GM19023 (cell line): ENCODE measurements around the gene RAD21L1.
"Not testable (repeated sequence)": the region's sequence is repeated elsewhere in the genome, so short reads cannot be mapped to it uniquely, and the experiment has no call there.

Experiments
- ATAC-seq: cut with Tn5 transposase; IDR thresholded peaks from one replicate; pipeline ENCODE4 v1.9.1; 2021; ENCODE audit warnings: mild to moderate bottlenecking, moderate library complexity; ENCODE audit not compliant: unreplicated experiment

RAD21L1 gene

DNA sequence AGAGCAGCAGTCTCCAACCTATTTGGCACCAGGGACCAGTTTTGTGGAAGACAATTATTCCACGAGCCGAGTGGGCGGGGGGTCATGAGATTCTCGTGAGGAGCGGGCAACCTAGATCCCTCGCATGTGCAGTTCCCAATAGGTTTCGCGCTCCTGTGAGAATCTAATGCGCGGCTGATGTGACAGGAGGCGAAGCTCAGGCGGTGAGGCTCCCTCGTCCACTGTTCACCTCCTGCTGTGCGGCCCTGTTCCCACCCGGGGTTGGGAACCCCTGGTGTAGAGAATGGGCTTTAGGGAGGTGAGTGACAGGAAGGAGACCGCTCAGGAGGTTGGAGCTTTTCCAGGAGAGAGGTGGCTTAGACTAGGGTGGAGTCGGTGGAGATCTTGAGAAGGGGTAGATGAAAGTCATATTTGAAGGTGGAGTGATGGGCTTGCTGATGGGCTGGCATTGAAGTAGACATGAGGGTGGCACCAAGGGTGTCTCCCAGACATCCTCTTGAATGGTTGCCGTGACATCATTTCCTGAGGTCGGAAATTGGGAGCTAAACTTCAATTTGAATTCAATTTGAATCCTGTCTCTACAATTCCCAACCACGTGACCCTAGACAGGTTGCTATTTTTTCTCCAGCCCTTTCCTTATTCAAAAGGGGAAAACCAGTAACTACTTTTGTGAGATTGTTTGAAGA is 1.5 kb upstream of the RAD21L1 start:
- no peak for ATAC-seq

- no peak for ATAC-seq
Observed at GRCh38 chr20:1225263-1225782, 521 bp upstream of the RAD21L1 start.

DNA sequence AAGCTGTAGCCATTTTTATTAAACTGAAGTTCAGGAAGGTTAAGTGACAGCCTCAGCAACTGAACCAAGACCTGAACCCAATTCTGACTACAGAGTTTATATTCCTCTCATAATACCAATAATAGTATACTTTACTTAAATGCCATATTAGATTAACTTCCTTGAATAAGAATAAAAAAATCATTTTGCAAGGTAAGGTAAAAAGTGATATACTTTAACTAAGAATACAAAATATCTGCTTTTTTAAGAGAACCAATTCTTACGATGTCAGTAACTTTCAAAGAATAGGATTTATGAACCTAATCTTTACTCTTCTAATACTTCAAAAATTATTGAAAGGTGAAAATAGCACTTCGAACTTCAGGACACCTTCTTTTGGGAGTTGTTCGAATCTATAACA is 3.7 kb downstream of the RAD21L1 start:
- ATAC-seq: no peak

- no peak for ATAC-seq
Observed at GRCh38 chr20:1232286-1233111, 6.7 kb downstream of the RAD21L1 start.

GRCh38 chr20:1240549-1240948 is 14.7 kb downstream of the RAD21L1 start:
- no peak for ATAC-seq

DNA sequence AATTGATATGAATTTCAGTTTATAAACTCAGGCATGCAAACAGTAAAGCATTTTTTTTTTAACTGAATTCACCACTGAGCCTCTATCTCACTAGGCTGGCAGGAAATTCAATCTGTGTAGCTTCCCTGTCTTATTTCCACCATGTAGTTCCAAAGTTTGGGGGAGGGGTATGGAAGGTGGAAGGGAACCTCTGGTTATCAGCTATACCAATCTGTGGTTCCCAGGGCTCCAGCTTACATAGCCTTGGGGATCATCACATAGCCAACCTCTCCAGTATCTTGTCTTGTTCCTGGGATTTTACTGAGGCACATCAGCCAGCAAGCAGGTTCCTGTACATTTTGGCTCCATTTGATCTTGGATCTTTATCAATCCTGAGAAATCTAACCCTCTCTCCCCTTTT is 15.6 kb downstream of the RAD21L1 start:
- no peak for ATAC-seq

GRCh38 chr20:1242099-1242498 is 16.3 kb downstream of the RAD21L1 start:
- no peak for ATAC-seq

DNA sequence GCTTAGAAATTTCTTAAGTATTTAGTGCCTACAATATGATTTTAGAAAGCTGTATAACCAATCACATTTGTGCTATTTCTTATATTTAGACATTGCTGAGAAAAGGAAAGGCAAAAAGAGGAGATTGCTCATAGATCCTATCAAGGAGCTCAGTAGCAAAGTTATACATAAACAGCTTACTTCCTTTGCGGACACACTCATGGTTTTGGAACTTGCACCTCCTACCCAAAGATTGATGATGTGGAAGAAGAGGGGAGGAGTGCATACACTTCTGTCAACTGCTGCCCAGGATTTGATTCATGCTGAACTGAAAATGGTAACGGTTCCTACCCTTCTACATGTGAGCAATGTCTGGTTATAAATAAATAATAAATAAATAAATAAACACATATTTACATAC is 16.7 kb downstream of the RAD21L1 start:
- no peak for ATAC-seq

GRCh38 chr20:1245578-1245977 is 19.7 kb downstream of the RAD21L1 start:
- ATAC-seq: no peak

- no peak for ATAC-seq
Observed at GRCh38 chr20:1247689-1248088, 21.8 kb downstream of the RAD21L1 start.

DNA sequence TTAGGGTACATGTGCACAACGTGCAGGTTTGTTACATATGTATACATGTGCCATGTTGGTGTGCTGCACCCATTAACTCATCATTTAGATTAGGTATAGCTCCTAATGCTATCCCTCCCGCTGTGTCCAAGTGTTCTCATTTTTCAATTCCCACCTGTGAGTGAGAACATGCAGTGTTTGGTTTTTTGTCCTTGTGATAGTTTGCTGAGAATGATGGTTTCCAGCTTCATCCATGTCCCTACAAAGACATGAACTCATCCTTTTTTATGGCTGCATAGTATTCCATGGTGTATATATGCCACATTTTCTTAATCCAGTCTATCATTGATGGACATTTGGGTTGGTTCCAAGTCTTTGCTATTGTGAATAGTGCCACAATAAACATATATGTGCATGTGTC is 24.4 kb downstream of the RAD21L1 start:
- ATAC-seq: not testable (repeated sequence)

DNA sequence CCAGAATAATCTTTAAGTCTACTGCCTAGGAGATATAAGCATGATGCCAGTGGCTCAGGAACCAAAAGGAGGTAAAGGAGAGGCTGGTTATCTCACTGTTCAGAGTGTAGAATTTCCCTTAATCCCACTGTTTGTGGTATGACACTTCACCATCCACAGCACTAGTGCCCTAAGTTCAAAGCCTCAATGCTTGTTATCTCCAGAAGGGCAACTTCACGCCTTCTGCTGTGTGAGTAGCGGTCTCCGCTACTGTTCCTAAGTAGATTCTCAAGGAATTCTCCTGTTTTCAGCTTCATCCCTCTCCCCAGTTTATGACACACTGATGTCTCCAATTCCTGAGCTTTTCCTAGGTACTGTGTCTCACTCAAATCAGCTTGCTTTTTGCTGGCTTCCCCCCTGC is 26.6 kb downstream of the RAD21L1 start:
- no peak for ATAC-seq

DNA sequence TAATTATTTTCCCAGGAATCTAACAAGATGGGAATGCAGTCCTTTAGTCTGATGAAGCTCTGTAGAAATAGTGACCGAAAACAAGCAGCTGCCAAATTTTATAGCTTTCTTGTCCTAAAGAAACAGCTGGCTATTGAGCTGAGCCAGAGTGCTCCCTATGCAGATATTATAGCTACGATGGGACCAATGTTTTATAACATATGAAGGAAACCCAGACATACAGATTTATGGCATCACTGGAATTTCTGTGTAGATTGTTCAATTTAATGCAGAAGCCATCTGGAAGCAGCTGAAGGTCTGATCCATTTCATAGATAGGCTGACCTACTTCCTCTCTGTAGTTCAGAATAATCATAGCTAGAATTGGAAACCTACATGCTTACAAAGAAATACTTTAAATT is 28.4 kb downstream of the RAD21L1 start:
- ATAC-seq: no peak

GRCh38 chr20:1255675-1256074 is 29.8 kb downstream of the RAD21L1 start:
- ATAC-seq: no peak

GRCh38 chr20:1263853-1264252 is 38.0 kb downstream of the RAD21L1 start:
- no peak for ATAC-seq

DNA sequence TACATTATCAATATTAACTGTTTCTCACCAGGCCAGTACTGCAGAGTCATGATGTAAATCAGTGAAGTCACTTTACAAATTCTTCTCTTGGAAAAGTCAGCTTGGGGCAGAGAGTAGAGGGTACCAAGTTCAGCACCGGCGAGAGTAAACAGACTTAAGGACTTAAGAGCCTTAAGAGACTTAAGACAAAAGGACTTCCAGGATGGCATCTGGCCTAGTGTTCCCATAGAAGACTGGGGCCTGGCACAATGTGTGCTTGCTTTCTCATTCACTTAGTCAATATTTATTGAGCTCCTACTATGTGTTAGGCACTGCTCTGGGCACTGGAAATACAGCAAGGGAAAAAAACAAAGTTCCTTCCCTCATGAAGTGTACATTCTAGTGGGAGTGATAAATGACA is 38.9 kb downstream of the RAD21L1 start:
- no peak for ATAC-seq

- ATAC-seq: no peak
Observed at GRCh38 chr20:1265226-1265915, 39.5 kb downstream of the RAD21L1 start.

GRCh38 chr20:1265916-1266166 is 40.0 kb downstream of the RAD21L1 start:
- no peak for ATAC-seq

DNA sequence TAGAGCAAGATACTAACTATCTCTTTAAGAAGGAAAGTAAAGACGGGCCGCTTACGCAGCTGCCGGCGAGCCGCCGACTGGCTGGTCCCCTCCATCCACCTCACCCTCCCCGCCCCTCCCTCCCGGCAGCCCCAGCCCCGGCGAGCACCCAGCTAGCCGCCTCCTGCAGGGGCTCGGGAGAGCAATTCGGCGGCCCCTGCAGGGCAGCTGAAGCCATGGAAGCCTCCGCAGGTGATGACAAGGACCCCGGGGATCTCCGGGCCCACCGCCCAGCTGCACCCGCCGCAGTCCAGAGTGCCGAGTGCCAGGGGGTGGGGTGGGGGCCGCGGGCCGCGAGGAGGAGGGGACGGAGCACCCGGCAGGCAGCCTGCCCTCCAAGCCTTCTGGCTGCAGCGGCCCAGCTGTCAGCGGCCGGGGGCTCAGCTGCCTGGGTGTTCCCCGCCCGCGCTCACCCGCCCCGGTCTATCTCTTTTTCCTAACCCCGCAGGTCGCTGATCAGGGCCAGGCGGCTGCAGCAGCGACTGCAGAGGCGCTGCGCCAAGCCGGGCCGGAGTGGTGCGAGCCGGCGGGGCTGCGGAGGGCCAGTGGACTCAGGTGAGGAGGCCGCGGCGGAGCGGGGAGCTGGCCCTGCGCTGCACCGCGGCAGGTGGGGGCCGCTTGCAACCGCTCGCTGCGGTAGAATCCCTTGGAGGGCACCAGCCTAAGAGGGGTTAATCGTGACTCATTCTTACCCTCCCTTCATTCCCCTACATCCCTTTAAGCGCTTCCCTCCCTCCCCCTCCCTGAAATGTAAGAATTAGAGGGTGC is 40.5 kb downstream of the RAD21L1 start, which contains the start of gene SNPH:
SNPH (plus strand) TSS at position 128 of the 807 bp plus-strand sequence. CDS start 29,946 bp downstream, outside the sequence.
- peak; percentile 77 for ATAC-seq

- no peak for ATAC-seq
Observed at GRCh38 chr20:1267161-1267560, 41.3 kb downstream of the RAD21L1 start.

GRCh38 chr20:1267809-1268374 is 42.0 kb downstream of the RAD21L1 start:
- no peak for ATAC-seq
